Testis (tissue), 2 donors: ENCODE results near the gene ARHGEF39.

ENCODE experiments used
- CTCF ChIP-seq, 3 experiments: fragments of 450-650 bp in 2 of 3; fragments of 200-600 bp in 1 of 3; sonication (generic) in 1 of 3; IDR thresholded peaks; one replicate each; pipeline ENCODE4 v1.5.1; 2016 to 2019; ENCODE audit warnings: antibody characterized with exemption in 3 of 3, mild to moderate bottlenecking in 2 of 3, moderate library complexity in 1 of 3
- POLR2A ChIP-seq: fragments of 450-650 bp; IDR thresholded peaks from one replicate; pipeline ENCODE4 v1.6.1; 2017; ENCODE audit warnings: antibody characterized with exemption, mild to moderate bottlenecking, moderate library complexity

GRCh38 chr9:35690294-35690613 lies 25.3 kb upstream of the ARHGEF39 start:
- no peak for TF ChIP-seq CTCF (IDR thresholded peaks at IDR 0.05)
- no peak for TF ChIP-seq POLR2A
